HFF-Myc (cell line): ENCODE results near the gene MNAT1.
A peak's percentile ranks its signal among the peaks of the same experiment; 100 is the strongest.
"Not testable (repeated sequence)": the region's sequence is repeated elsewhere in the genome, so short reads cannot be mapped to it uniquely, and the experiment has no call there.

Experiments used
- DNase-seq: peaks from one replicate; pipeline ENCODE4 v3.0.0-alpha.2; 2011; ENCODE audit warnings: low read depth; ENCODE audit errors: extremely low read depth
- H3K4me3 ChIP-seq: replicated peaks from 2 replicates; pipeline ENCODE4 v1.5.1; 2011; ENCODE audit warnings: low read depth, mild to moderate bottlenecking, control low read depth, low read length
- CTCF ChIP-seq: IDR thresholded peaks from 2 replicates; pipeline ENCODE4 v1.5.1; 2012; ENCODE audit warnings: mild to moderate bottlenecking, low read depth, low read length, control low read depth; ENCODE audit errors: missing control alignments

MNAT1 gene

GRCh38 chr14:60722357-60723115 lies 12.0 kb upstream of the MNAT1 start:
- no peak for DNase-seq
- no peak for TF ChIP-seq CTCF
- peak overlapping the region; percentile 94 for H3K4me3 ChIP-seq

GRCh38 chr14:60723116-60723906 lies 11.2 kb upstream of the MNAT1 start:
- no peak for TF ChIP-seq CTCF
- peak overlapping the region; percentile 94 for H3K4me3 ChIP-seq
- DNase-seq = no peak

GRCh38 chr14:60723907-60724618 lies 10.5 kb upstream of the MNAT1 start, which contains the start of gene SIX4:
Gene SIX4 (minus strand): TSS chr14:60724351. CDS start chr14:60724074, 277 bp downstream.
- peak within 1 kb of the TSS; percentile 94 for H3K4me3 ChIP-seq
- TF ChIP-seq CTCF = no peak
- peak; percentile 70 for DNase-seq

- not testable (repeated sequence) for H3K4me3 ChIP-seq, DNase-seq
Observed at GRCh38 chr14:60731291-60731690, 3.3 kb upstream of the MNAT1 start.

GRCh38 chr14:60732840-60733483 lies 1.6 kb upstream of the MNAT1 start:
- H3K4me3 ChIP-seq = no peak overlapping the region
- DNase-seq = no peak
- no peak for TF ChIP-seq CTCF

GRCh38 chr14:60735416-60735815 lies 855 bp downstream of the MNAT1 start:
- no peak for TF ChIP-seq CTCF
- no peak for DNase-seq
- peak overlapping the region; percentile 96 for H3K4me3 ChIP-seq
